ENCODE data around the gene AMT.

- no peak for TF ChIP-seq CTCF (conservative IDR thresholded peaks at IDR 0.05; ENCODE audit: low read depth, low read length)
- no peak for TF ChIP-seq EZH2 (IDR thresholded peaks at IDR 0.05; ENCODE audit: borderline replicate concordance, low read depth, low read length, poor library complexity, severe bottlenecking)
Observed at GRCh38 chr3:49465270-49466034, 43.2 kb upstream of the AMT start.

Measured in A673 (cell line).